ENCODE measurements around the gene RNF38. TPM values are rescaled to one million over a fixed set of nuclear protein-coding genes. Genes with fewer than 3 reads are reported as not detected.

Gene RNF38
- total and polyA plus RNA-seq, 2 experiments from 2014 or later, result 13.7 to 61.9 TPM

- TF ChIP-seq, protein P1, sequence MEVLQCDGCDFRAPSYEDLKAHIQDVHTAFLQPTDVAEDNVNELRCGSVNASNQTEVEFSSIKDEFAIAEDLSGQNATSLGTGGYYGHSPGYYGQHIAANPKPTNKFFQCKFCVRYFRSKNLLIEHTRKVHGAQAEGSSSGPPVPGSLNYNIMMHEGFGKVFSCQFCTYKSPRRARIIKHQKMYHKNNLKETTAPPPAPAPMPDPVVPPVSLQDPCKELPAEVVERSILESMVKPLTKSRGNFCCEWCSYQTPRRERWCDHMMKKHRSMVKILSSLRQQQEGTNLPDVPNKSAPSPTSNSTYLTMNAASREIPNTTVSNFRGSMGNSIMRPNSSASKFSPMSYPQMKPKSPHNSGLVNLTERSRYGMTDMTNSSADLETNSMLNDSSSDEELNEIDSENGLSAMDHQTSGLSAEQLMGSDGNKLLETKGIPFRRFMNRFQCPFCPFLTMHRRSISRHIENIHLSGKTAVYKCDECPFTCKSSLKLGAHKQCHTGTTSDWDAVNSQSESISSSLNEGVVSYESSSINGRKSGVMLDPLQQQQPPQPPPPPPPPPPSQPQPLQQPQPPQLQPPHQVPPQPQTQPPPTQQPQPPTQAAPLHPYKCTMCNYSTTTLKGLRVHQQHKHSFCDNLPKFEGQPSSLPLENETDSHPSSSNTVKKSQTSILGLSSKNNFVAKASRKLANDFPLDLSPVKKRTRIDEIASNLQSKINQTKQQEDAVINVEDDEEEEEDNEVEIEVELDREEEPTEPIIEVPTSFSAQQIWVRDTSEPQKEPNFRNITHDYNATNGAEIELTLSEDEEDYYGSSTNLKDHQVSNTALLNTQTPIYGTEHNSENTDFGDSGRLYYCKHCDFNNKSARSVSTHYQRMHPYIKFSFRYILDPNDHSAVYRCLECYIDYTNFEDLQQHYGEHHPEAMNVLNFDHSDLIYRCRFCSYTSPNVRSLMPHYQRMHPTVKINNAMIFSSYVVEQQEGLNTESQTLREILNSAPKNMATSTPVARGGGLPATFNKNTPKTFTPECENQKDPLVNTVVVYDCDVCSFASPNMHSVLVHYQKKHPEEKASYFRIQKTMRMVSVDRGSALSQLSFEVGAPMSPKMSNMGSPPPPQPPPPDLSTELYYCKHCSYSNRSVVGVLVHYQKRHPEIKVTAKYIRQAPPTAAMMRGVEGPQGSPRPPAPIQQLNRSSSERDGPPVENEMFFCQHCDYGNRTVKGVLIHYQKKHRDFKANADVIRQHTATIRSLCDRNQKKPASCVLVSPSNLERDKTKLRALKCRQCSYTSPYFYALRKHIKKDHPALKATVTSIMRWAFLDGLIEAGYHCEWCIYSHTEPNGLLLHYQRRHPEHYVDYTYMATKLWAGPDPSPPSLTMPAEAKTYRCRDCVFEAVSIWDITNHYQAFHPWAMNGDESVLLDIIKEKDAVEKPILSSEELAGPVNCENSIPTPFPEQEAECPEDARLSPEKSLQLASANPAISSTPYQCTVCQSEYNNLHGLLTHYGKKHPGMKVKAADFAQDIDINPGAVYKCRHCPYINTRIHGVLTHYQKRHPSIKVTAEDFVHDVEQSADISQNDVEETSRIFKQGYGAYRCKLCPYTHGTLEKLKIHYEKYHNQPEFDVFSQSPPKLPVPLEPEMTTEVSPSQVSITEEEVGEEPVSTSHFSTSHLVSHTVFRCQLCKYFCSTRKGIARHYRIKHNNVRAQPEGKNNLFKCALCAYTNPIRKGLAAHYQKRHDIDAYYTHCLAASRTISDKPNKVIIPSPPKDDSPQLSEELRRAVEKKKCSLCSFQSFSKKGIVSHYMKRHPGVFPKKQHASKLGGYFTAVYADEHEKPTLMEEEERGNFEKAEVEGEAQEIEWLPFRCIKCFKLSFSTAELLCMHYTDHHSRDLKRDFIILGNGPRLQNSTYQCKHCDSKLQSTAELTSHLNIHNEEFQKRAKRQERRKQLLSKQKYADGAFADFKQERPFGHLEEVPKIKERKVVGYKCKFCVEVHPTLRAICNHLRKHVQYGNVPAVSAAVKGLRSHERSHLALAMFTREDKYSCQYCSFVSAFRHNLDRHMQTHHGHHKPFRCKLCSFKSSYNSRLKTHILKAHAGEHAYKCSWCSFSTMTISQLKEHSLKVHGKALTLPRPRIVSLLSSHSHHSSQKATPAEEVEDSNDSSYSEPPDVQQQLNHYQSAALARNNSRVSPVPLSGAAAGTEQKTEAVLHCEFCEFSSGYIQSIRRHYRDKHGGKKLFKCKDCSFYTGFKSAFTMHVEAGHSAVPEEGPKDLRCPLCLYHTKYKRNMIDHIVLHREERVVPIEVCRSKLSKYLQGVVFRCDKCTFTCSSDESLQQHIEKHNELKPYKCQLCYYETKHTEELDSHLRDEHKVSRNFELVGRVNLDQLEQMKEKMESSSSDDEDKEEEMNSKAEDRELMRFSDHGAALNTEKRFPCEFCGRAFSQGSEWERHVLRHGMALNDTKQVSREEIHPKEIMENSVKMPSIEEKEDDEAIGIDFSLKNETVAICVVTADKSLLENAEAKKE (CRISPR knock-in tag; IDR thresholded peaks at IDR 0.05), result no peak
- TF ChIP-seq JUNB (IDR thresholded peaks at IDR 0.05; ENCODE audit: unreplicated experiment) (no peak), POLR2AphosphoS5 (IDR thresholded peaks at IDR 0.05; ENCODE audit: low read depth) (no peak), CREB1 (CRISPR knock-in tag; IDR thresholded peaks at IDR 0.05; ENCODE audit: low read depth) (no peak), EZH2phosphoT487 (IDR thresholded peaks at IDR 0.05; ENCODE audit: unreplicated experiment) (no peak), EZH2 (IDR thresholded peaks at IDR 0.05; ENCODE audit: low read depth, unreplicated experiment) (no peak), NANOG (IDR thresholded peaks at IDR 0.05; ENCODE audit: borderline replicate concordance) (no peak), STAT1 (IDR thresholded peaks at IDR 0.05; ENCODE audit: unreplicated experiment) (no peak), ZNF331 (CRISPR knock-in tag; IDR thresholded peaks at IDR 0.05; ENCODE audit: low read depth) (no peak), REST (IDR thresholded peaks at IDR 0.05; ENCODE audit: unreplicated experiment) (no peak)
- TF ChIP-seq, protein P2, sequence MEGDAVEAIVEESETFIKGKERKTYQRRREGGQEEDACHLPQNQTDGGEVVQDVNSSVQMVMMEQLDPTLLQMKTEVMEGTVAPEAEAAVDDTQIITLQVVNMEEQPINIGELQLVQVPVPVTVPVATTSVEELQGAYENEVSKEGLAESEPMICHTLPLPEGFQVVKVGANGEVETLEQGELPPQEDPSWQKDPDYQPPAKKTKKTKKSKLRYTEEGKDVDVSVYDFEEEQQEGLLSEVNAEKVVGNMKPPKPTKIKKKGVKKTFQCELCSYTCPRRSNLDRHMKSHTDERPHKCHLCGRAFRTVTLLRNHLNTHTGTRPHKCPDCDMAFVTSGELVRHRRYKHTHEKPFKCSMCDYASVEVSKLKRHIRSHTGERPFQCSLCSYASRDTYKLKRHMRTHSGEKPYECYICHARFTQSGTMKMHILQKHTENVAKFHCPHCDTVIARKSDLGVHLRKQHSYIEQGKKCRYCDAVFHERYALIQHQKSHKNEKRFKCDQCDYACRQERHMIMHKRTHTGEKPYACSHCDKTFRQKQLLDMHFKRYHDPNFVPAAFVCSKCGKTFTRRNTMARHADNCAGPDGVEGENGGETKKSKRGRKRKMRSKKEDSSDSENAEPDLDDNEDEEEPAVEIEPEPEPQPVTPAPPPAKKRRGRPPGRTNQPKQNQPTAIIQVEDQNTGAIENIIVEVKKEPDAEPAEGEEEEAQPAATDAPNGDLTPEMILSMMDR (conservative IDR thresholded peaks at IDR 0.05; ENCODE audit: low read depth in 2 of 2), result no peak
These were observed 24.4 kb upstream of the RNF38 start (continued) for GRCh38 chr9:36424289-36425055.

All from GM23338 (cell line).